Measurements from ENCODE around the gene INAFM1.
A peak's percentile ranks its signal among the peaks of the same experiment; 100 is the strongest.

INAFM1 gene

DNA sequence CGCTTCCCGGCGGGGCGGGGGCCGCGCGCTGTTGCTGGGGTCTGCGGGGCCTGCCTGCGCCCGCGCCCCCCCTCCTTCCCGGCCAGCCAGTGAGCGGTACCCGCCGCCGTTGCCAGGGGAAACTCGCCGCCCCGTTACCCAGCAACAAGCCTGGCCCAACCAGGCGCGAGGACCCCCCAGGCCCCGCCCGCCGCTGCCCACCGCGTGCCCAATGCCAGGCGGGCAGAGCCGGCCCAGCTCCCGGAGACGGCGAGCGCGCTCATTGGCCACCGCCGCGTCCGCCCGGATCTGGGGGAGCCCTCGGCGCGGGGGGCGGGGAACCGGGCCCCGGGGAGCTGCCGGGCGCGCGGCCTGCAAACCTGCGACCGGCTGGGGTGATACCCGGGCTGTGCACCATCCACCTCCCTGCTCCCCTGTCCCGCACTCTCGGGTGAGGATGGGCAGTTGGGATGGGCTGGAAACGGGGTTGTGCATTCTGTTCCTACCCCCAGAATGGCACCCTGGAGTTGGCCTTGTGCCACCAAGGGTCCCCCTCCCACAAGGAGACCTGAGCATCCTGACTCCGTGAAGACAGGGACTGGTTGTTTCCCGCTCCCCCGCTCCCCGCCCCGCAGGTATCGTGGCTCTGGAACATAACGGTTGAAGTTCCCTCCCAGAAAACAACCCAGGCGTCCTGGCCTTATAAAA is 34.9 kb upstream of the INAFM1 start:
- Histone ChIP-seq H3K27me3 (ENCODE audit: insufficient read depth, poor library complexity, severe bottlenecking) (peaks cover 39% of the 10 kb centered on the region), H3K4me3 (replicated peaks; ENCODE audit: insufficient read depth, low read length) (no peak overlapping the region), H3K27ac (replicated peaks) (no peak overlapping the region)
- DNase-seq (ENCODE audit: low read depth in 1 of 2, low spot score in 1 of 2), result no peak
- TF ChIP-seq POLR2AphosphoS5 (IDR thresholded peaks at IDR 0.05; ENCODE audit: low read depth) (no peak), REST (IDR thresholded peaks at IDR 0.05; ENCODE audit: insufficient replicate concordance, low read depth) (no peak), SPI1 (IDR thresholded peaks at IDR 0.05; ENCODE audit: borderline replicate concordance, low read depth) (no peak), GABPA (IDR thresholded peaks at IDR 0.05; ENCODE audit: low read depth) (no peak), CTCF (IDR thresholded peaks at IDR 0.05; ENCODE audit: insufficient read depth, low read length) (no peak)

- TF ChIP-seq CTCF (IDR thresholded peaks at IDR 0.05; ENCODE audit: insufficient read depth, low read length) (no peak), SPI1 (IDR thresholded peaks at IDR 0.05; ENCODE audit: borderline replicate concordance, low read depth) (no peak), REST (IDR thresholded peaks at IDR 0.05; ENCODE audit: insufficient replicate concordance, low read depth) (no peak), POLR2AphosphoS5 (IDR thresholded peaks at IDR 0.05; ENCODE audit: low read depth) (no peak), GABPA (IDR thresholded peaks at IDR 0.05; ENCODE audit: low read depth) (no peak)
- peaks cover 39% of the 10 kb centered on the region for H3K27me3 ChIP-seq (ENCODE audit: insufficient read depth, poor library complexity, severe bottlenecking)
- no peak overlapping the region for H3K27ac ChIP-seq (replicated peaks)
- DNase-seq (ENCODE audit: low read depth in 1 of 2, low spot score in 1 of 2), result no peak
- no peak overlapping the region for H3K4me3 ChIP-seq (replicated peaks; ENCODE audit: insufficient read depth, low read length)
These were observed 34.1 kb upstream of the INAFM1 start for GRCh38 chr19:47240556-47240955.

GRCh38 chr19:47240996-47241918 is 33.4 kb upstream of the INAFM1 start:
- Histone ChIP-seq H3K27me3 (ENCODE audit: insufficient read depth, poor library complexity, severe bottlenecking) (peaks cover 36% of the 10 kb centered on the region), H3K27ac (replicated peaks) (no peak overlapping the region), H3K4me3 (replicated peaks; ENCODE audit: insufficient read depth, low read length) (no peak overlapping the region)
- peak in 1 of 2 experiments; percentile 42 for DNase-seq (ENCODE audit: low read depth in 1 of 2, low spot score in 1 of 2)
- TF ChIP-seq SPI1 (IDR thresholded peaks at IDR 0.05; ENCODE audit: borderline replicate concordance, low read depth) (no peak), REST (IDR thresholded peaks at IDR 0.05; ENCODE audit: insufficient replicate concordance, low read depth) (no peak), GABPA (IDR thresholded peaks at IDR 0.05; ENCODE audit: low read depth) (no peak), CTCF (IDR thresholded peaks at IDR 0.05; ENCODE audit: insufficient read depth, low read length) (no peak), POLR2AphosphoS5 (IDR thresholded peaks at IDR 0.05; ENCODE audit: low read depth) (no peak)

Data from HL-60 (cell line).